ENCODE results near the gene SH3BP2.

- no peak for TF ChIP-seq POLR2A (IDR thresholded peaks at IDR 0.05; ENCODE audit: low read depth, low read length)
- no peak for TF ChIP-seq POU2F2 (IDR thresholded peaks at IDR 0.05; ENCODE audit: low read depth, low read length)
- peak; percentile 87 for TF ChIP-seq SPI1 (IDR thresholded peaks at IDR 0.05; ENCODE audit: low read depth, low read length)
- TF ChIP-seq POLR2AphosphoS5 (IDR thresholded peaks at IDR 0.05; ENCODE audit: low read depth, low read length): no peak
Measured at GRCh38 chr4:2785613-2786012, 7.3 kb upstream of the SH3BP2 start.
